ENCODE measurements around the gene TRIP13.

TRIP13 gene

GRCh38 chr5:900781-901180, 8.1 kb downstream of the TRIP13 start:
- in situ Hi-C loops (cut with HindIII; ENCODE audit: low pct_unique_long_range_greater_than_20kb, low sequenced_read_pairs), result no loop called here
- DNase-seq (ENCODE audit: low read depth in 1 of 2, low spot score in 1 of 2), result no peak
- no peak for TF ChIP-seq JUND (IDR thresholded peaks at IDR 0.05; ENCODE audit: low read depth)

DNA sequence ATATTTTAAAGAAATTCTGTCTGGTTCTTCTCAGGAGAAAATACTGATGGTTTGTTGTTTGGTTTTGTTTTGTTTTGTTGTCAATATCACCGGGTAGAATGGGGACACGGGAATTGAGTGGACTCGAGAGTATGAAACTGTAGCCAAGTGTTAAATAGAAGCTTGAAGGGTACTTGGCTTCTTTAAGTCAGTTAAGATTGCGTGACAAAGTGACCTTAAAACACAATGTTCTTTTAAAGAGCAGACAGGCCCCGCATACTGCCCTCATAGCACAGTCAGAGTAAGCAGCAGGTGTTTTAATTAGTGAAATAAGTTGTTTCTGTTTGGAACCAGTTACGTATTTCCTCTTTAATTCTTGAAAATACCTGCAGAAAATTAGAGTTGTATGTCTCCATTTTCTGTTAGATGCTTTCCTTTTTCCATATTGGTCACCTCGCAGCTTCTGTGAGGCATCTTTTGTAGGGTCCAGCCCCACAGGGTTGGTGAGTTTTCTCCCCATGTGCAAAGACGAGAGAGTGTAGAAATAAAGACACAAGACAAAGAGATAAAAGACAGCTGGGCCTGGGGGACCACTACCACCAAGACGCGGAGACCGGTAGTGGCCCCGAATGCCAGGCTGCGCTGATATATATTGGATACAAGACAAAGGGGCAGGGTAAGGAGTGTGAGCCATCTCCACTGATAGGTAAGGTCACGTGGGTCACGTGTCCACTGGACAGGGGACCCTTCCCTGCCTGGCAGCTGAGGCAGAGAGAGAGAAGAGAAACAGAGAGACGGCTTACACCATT, 9.6 kb downstream of the TRIP13 start:
- in situ Hi-C loops (cut with HindIII; ENCODE audit: low pct_unique_long_range_greater_than_20kb, low sequenced_read_pairs), result no loop called here
- no peak for TF ChIP-seq JUND (IDR thresholded peaks at IDR 0.05; ENCODE audit: low read depth)
- no peak for DNase-seq (ENCODE audit: low read depth in 1 of 2, low spot score in 1 of 2)

GRCh38 chr5:903756-904096, 11.0 kb downstream of the TRIP13 start:
- in situ Hi-C loops (cut with HindIII; ENCODE audit: low pct_unique_long_range_greater_than_20kb, low sequenced_read_pairs), result no loop called here
- TF ChIP-seq JUND (IDR thresholded peaks at IDR 0.05; ENCODE audit: low read depth), result no peak
- no peak for DNase-seq (ENCODE audit: low read depth in 1 of 2, low spot score in 1 of 2)

DNA sequence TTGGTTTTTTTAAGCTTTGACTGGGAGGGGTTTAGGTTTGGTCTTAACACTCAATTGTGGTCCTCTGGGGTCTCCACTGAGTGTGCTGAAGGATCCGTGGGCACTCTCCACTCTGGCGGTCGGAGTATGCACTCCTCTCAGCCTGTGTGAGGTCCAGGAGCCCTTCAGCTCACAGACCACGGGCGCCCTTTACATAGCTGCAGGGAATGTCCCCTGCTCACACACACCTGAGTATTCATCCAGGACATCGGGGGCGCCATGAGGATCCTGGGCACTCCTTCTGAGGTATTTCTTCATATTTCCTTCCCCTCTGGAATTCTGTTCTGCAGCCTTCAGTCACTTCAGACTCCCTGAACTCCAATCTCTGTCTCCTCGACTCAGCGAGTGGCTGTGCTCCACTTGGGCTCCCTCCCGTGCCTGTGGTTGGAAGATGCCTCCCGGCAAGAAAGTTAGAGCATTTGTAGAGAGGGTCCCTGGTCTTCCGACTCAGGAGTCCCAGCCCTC, 12.5 kb downstream of the TRIP13 start:
- TF ChIP-seq JUND (IDR thresholded peaks at IDR 0.05; ENCODE audit: low read depth), result no peak
- in situ Hi-C loops (cut with HindIII; ENCODE audit: low pct_unique_long_range_greater_than_20kb, low sequenced_read_pairs), result no loop called here
- no peak for DNase-seq (ENCODE audit: low read depth in 1 of 2, low spot score in 1 of 2)

- no peak for DNase-seq (ENCODE audit: low read depth in 1 of 2, low spot score in 1 of 2)
- in situ Hi-C loops (cut with HindIII; ENCODE audit: low pct_unique_long_range_greater_than_20kb, low sequenced_read_pairs), result no loop called here
- TF ChIP-seq JUND (IDR thresholded peaks at IDR 0.05; ENCODE audit: low read depth), result no peak
Observed at GRCh38 chr5:907366-907910, 14.8 kb downstream of the TRIP13 start.

DNA sequence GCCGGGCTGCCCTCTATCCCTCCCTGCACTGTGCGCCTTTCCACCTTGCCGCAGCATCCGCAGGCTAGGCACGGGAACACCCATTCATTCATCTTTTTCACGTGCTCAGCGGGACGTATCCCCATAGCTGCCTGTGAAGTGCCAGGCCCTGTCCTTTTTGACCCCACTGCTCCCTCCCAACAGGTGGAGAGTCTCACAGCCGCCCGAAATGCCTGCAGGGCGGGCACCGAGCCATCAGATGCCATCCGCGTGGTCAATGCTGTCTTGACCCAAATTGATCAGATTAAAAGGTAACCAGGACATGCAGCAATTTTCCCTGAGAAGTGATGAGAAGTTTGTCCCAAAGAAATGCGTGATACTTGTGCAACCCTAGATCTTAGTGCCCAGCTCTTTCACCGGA, 15.5 kb downstream of the TRIP13 start:
- no peak for TF ChIP-seq JUND (IDR thresholded peaks at IDR 0.05; ENCODE audit: low read depth)
- in situ Hi-C loops (cut with HindIII; ENCODE audit: low pct_unique_long_range_greater_than_20kb, low sequenced_read_pairs), result no loop called here
- no peak for DNase-seq (ENCODE audit: low read depth in 1 of 2, low spot score in 1 of 2)

- no peak for TF ChIP-seq JUND (IDR thresholded peaks at IDR 0.05; ENCODE audit: low read depth)
- DNase-seq (ENCODE audit: low read depth in 1 of 2, low spot score in 1 of 2), result no peak
- in situ Hi-C loops (cut with HindIII; ENCODE audit: low pct_unique_long_range_greater_than_20kb, low sequenced_read_pairs), result no loop called here
Observed at GRCh38 chr5:909086-909485, 16.4 kb downstream of the TRIP13 start.

- in situ Hi-C loops (cut with HindIII; ENCODE audit: low pct_unique_long_range_greater_than_20kb, low sequenced_read_pairs), result no loop called here
- TF ChIP-seq JUND (IDR thresholded peaks at IDR 0.05; ENCODE audit: low read depth), result no peak
- no peak for DNase-seq (ENCODE audit: low read depth in 1 of 2, low spot score in 1 of 2)
Observed at GRCh38 chr5:909994-910768, 17.5 kb downstream of the TRIP13 start.

DNA sequence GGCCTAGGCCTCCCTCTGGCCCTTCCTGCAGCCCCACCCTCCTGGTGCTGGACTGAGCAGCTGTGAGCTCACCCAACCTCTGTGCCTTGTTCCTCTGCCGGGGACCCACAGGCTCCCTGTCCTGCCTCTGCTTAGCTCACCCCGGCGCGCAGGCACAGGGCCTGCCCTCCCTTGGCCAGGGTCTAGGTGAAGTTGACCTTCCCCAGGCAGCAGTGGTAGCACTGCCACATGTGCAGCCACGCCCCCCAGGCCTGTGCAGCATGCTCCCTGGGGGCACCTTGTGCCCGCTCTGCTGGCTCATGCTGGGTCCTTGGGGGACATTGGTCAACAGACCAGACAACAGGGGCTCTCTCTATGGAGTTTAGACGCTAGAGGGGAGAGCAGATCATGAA, 18.1 kb downstream of the TRIP13 start:
- TF ChIP-seq JUND (IDR thresholded peaks at IDR 0.05; ENCODE audit: low read depth), result no peak
- no peak for DNase-seq (ENCODE audit: low read depth in 1 of 2, low spot score in 1 of 2)
- in situ Hi-C loops (cut with HindIII; ENCODE audit: low pct_unique_long_range_greater_than_20kb, low sequenced_read_pairs), result no loop called here

DNA sequence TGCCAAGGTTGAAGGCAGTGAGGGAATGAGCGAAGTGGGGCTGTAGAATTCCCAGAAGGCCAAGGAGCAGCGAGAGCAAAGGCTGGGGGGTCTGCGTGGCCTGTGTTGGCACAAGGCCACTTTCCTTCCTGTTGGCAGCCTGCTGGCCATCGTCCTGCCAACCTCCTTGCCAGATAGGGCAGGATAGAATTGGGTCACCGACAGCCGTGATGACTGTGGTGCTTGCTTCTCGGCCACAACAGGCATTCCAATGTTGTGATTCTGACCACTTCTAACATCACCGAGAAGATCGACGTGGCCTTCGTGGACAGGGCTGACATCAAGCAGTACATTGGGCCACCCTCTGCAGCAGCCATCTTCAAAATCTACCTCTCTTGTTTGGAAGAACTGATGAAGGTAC, 18.9 kb downstream of the TRIP13 start:
- no peak for TF ChIP-seq JUND (IDR thresholded peaks at IDR 0.05; ENCODE audit: low read depth)
- in situ Hi-C loops (cut with HindIII; ENCODE audit: low pct_unique_long_range_greater_than_20kb, low sequenced_read_pairs), result no loop called here
- DNase-seq (ENCODE audit: low read depth in 1 of 2, low spot score in 1 of 2), result no peak

- peak in 1 of 2 experiments; percentile 57 for DNase-seq (ENCODE audit: low read depth in 1 of 2, low spot score in 1 of 2)
- in situ Hi-C loops (cut with HindIII; ENCODE audit: low pct_unique_long_range_greater_than_20kb, low sequenced_read_pairs), result no loop called here
- TF ChIP-seq JUND (IDR thresholded peaks at IDR 0.05; ENCODE audit: low read depth), result no peak
Observed at GRCh38 chr5:912280-913091, 19.8 kb downstream of the TRIP13 start.

DNA sequence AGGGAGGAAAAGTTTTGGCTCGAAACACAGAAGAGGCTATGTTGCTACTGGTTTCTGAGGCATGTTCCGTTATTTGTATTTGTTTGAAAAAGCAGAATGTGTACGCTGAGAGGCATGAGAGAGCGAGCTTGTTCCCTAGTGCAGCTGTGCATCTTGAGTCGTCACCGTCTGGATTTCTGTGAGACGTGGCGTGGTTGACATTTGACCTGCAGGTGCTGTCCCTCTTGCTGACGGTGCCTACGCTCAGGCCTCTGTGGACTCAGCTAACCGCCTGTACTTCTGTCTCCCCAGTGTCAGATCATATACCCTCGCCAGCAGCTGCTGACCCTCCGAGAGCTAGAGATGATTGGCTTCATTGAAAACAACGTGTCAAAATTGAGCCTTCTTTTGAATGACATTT, 21.5 kb downstream of the TRIP13 start:
- no peak for DNase-seq (ENCODE audit: low read depth in 1 of 2, low spot score in 1 of 2)
- no peak for TF ChIP-seq JUND (IDR thresholded peaks at IDR 0.05; ENCODE audit: low read depth)
- in situ Hi-C loops (cut with HindIII; ENCODE audit: low pct_unique_long_range_greater_than_20kb, low sequenced_read_pairs), result no loop called here

Measured in T47D (cell line).